ENCODE measurements around the gene GIPR. TPM values are rescaled to one million over a fixed set of nuclear protein-coding genes. Genes with fewer than 3 reads are reported as not detected.
A peak's percentile ranks its signal among the peaks of the same experiment; 100 is the strongest.

GIPR gene
- total and polyA plus RNA-seq, 2 of the 13 experiments (the other 11 are each of a cell fraction or from before 2014, with no cell fraction given): 0.15 to 1.2 TPM

- Histone ChIP-seq H3K79me2 (ENCODE audit: insufficient read depth, low read length) (peaks cover 28% of the 10 kb centered on the region), H3K36me3 (replicated peaks in 1 of 2; ENCODE audit: control insufficient read depth in 1 of 2, insufficient read depth in 2 of 2, low read length in 2 of 2) (peaks cover 3 to 6% of the 10 kb centered on the region in 2 experiments; a peak in 1 of 5 replicates), H3K4me1 (ENCODE audit: insufficient read depth, low read length) (peaks cover 19% of the 10 kb centered on the region), H4K20me1 (ENCODE audit: insufficient read depth, low read length) (no peaks in the 10 kb centered on the region), H3K9ac (ENCODE audit: insufficient read depth, low read depth, low read length) (no peak overlapping the region), H3K4me3 (replicated peaks in 1 of 3; ENCODE audit: insufficient read depth in 1 of 3, low read depth in 2 of 3, low read length in 3 of 3) (no peak overlapping the region), H3K27ac (ENCODE audit: extremely low read length, insufficient read depth, low read length) (no peak overlapping the region), H3K4me2 (ENCODE audit: low read depth, low read length) (no peak overlapping the region), H3K27me3 (ENCODE audit: control insufficient read depth in 1 of 2, insufficient read depth in 2 of 2, low read length in 2 of 2) (no peaks in the 10 kb centered on the region; a peak in 1 of 5 replicates), H2AFZ (ENCODE audit: low read length) (no peak overlapping the region), H3K9me3 (ENCODE audit: low read length) (no peaks in the 10 kb centered on the region)
- 97% methylated on average over 50 of the region's 76 CpGs for WGBS (ENCODE audit: low lambda C conversion rate)
- in situ Hi-C loops (cut with HindIII; ENCODE audit: extremely low pct_ligation_motif_present, low pct_unique_long_range_greater_than_20kb): no loop called here
- ATAC-seq (no peak), DNase-seq (ENCODE audit: low spot score) (no peak), FAIRE-seq (no peak)
- BruUV-seq (replicated peaks): no TSS peak
- ChIA-PET POLR2A (no interaction called here), CTCF (ENCODE audit: low intra/inter-chr PET ratio, low total read pairs) (no interaction called here)
- intact Hi-C loops (cut with micrococcal nuclease; ENCODE audit: unreplicated experiment): no loop called here
- no peak for TF ChIP-seq BHLHE40 (IDR thresholded peaks at IDR 0.05; ENCODE audit: low read length)
- TF ChIP-seq SP1 (IDR thresholded peaks at IDR 0.05): no peak
- TF ChIP-seq SP1 (CRISPR knock-in tag; IDR thresholded peaks at IDR 0.05): no peak
- TF ChIP-seq ZC3H13 (CRISPR knock-in tag; IDR thresholded peaks at IDR 0.05): peak; percentile 27
- peak; percentile 31; the same call in 1 of the 2 replicates for TF ChIP-seq ZBTB38 (CRISPR knock-in tag; IDR thresholded peaks at IDR 0.05)
- TF ChIP-seq AGO2 (optimal IDR thresholded peaks at IDR 0.05; ENCODE audit: low read depth, low read length): peak; percentile 13
Observed at GRCh38 chr19:45711851-45712698, 44.1 kb downstream of the GIPR start.

- no peak overlapping the region for H3K4me2 ChIP-seq (ENCODE audit: low read depth, low read length)
- no peak for FAIRE-seq
- H3K36me3 ChIP-seq (replicated peaks in 1 of 2; ENCODE audit: control insufficient read depth in 1 of 2, insufficient read depth in 2 of 2, low read length in 2 of 2): peaks cover 3 to 6% of the 10 kb centered on the region in 2 experiments; a peak in 1 of 5 replicates
- H3K27me3 ChIP-seq (ENCODE audit: control insufficient read depth in 1 of 2, insufficient read depth in 2 of 2, low read length in 2 of 2): no peaks in the 10 kb centered on the region; a peak in 1 of 5 replicates
- peaks cover 19% of the 10 kb centered on the region for H3K4me1 ChIP-seq (ENCODE audit: insufficient read depth, low read length)
- BruUV-seq (replicated peaks): no TSS peak
- intact Hi-C loops (cut with micrococcal nuclease; ENCODE audit: unreplicated experiment): no loop called here
- H3K27ac ChIP-seq (ENCODE audit: extremely low read length, insufficient read depth, low read length): no peak overlapping the region
- ATAC-seq: no peak
- H3K9ac ChIP-seq (ENCODE audit: insufficient read depth, low read depth, low read length): no peak overlapping the region
- POLR2A ChIA-PET: no interaction called here
- no peak for DNase-seq (ENCODE audit: low spot score)
- CTCF ChIA-PET (ENCODE audit: low intra/inter-chr PET ratio, low total read pairs): no interaction called here
- H3K4me3 ChIP-seq (replicated peaks in 1 of 3; ENCODE audit: insufficient read depth in 1 of 3, low read depth in 2 of 3, low read length in 3 of 3): no peak overlapping the region
- 100% methylated on average over 1 of the region's 25 CpGs for WGBS (ENCODE audit: low lambda C conversion rate)
- no peaks in the 10 kb centered on the region for H3K9me3 ChIP-seq (ENCODE audit: low read length)
- in situ Hi-C loops (cut with HindIII; ENCODE audit: extremely low pct_ligation_motif_present, low pct_unique_long_range_greater_than_20kb): no loop called here
- no peaks in the 10 kb centered on the region for H4K20me1 ChIP-seq (ENCODE audit: insufficient read depth, low read length)
- TF ChIP-seq RBFOX2 (IDR thresholded peaks at IDR 0.05; ENCODE audit: low read depth, low read length) (peak; percentile 48; the same call in 1 of the 2 replicates), LRRFIP1 (CRISPR knock-in tag; conservative IDR thresholded peaks at IDR 0.05) (no peak), AGO2 (optimal IDR thresholded peaks at IDR 0.05; ENCODE audit: low read depth, low read length) (peak; percentile 23)
- H3K79me2 ChIP-seq (ENCODE audit: insufficient read depth, low read length): peaks cover 28% of the 10 kb centered on the region
- no peak overlapping the region for H2AFZ ChIP-seq (ENCODE audit: low read length)
Observed at GRCh38 chr19:45712699-45713067, 44.7 kb downstream of the GIPR start.
